ENCODE results near the gene GFRA4.

- TF ChIP-seq CEBPB (IDR thresholded peaks at IDR 0.05) (no peak), RFX5 (IDR thresholded peaks at IDR 0.05) (no peak), RAD21 (conservative IDR thresholded peaks at IDR 0.05 in 1 of 2, IDR thresholded peaks at IDR 0.05 in 1 of 2) (peak; percentile 18 to 35; a peak in 2 of 5 replicates), SMC3 (IDR thresholded peaks at IDR 0.05) (peak; percentile 22; the same call in 1 of the 3 replicates), PBX3 (IDR thresholded peaks at IDR 0.05) (no peak), POLR2A (IDR thresholded peaks at IDR 0.05; ENCODE audit: low read length) (no peak), CTCF (IDR thresholded peaks at IDR 0.05) (peak; percentile 33; the same call in 1 of the 3 replicates), FOSL2 (IDR thresholded peaks at IDR 0.05) (no peak), FOSL2 (CRISPR knock-in tag; IDR thresholded peaks at IDR 0.05) (no peak), CHD2 (IDR thresholded peaks at IDR 0.05; ENCODE audit: low read length, partially characterized antibody) (no peak), SREBF2 (IDR thresholded peaks at IDR 0.05) (no peak), JUNB (IDR thresholded peaks at IDR 0.05) (no peak)
Observed at GRCh38 chr20:3632311-3633004, 30.7 kb downstream of the GFRA4 start.
